Suprapubic skin (tissue), 3 donors: ENCODE results near the gene BTD.

ENCODE experiments used
- CTCF ChIP-seq, 2 donors: fragments of 200-600 bp in 1 of 2; fragments of 450-650 bp in 1 of 2; sonication (generic) in 1 of 2; IDR thresholded peaks; one replicate each; pipeline ENCODE4 v1.5.1; 2016 to 2019; ENCODE audit warnings: antibody characterized with exemption in 2 of 2, mild to moderate bottlenecking in 1 of 2, moderate library complexity in 1 of 2
- POLR2AphosphoS5 ChIP-seq, 3 donors: sonication (generic); formaldehyde crosslinking; IDR thresholded peaks; one replicate each; pipeline ENCODE4 v1.6.1; 2017; ENCODE audit warnings: antibody characterized with exemption in 3 of 3

DNA sequence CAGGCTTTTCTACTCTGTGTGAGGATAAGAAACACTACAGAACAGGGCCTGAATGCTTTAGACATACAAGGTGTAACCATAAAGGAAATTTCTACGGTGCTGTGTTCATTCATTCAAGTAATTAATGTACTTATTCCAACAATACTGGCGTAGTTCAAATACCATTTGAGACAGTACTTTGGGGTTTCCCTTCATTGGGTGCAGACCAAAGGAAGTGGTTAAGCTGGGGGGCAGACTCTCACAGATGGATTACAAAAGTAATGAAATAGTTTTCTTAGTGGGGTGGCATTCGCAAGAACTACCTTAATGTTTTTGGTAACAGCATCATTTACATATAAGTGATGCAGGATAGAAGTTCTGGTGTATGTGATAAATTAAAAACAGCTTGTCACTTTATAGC lies 65.9 kb downstream of the BTD start:
- TF ChIP-seq CTCF (IDR thresholded peaks at IDR 0.05) (no peak), POLR2AphosphoS5 (IDR thresholded peaks at IDR 0.05) (no peak)
